DMS 273 (cell line): ENCODE results near the gene PLBD2.
"Not testable (repeated sequence)": the region's sequence is repeated elsewhere in the genome, so short reads cannot be mapped to it uniquely, and the experiment has no call there.

Source experiments
- DNase-seq: peaks from one replicate; lab custom pipeline; 2025; ENCODE audit not compliant: unreplicated experiment; lab: John Stamatoyannopoulos, UW

Gene PLBD2

GRCh38 chr12:113333877-113334785, 24.3 kb upstream of the PLBD2 start:
- DNase-seq, result no peak

DNA sequence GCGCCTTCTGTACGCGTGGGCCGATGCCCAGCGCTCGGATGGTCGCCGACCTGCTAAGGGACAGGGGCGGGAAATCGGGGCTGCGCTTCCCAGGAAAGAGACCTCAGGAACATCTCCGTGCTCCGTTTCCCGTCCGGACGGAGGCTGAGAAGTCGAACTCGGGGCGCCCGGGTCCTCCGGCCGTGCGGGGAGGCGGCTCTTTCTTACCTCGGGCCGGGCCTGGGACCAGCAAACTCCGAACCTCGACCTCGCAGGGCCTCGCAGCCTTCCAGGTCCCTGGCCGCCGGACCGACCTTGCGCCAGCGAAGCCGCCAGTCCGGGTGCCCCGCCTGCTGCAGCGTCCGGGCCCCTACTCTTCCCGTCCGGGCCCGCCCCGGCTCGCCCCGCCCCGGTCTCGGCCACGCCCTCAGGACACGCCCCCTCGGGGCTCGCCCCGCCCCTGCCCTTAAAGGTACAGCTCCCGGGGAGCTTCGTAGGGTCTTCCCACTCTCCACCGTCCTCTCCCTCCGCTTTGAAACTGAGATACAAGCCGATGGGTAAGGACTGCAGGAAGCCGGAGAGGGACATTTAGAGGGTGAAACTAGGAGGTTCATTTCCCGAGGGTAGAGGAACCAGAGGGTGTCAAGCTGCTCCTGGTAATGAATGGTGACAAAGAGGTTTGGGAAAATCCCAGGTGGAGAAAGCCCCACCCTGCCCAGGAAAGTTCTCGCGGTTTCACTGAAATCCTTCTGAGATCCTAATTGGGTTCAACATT, 23.4 kb upstream of the PLBD2 start, which contains the start of gene SLC8B1:
TSS of gene SLC8B1 (minus strand) at position 324 of the 754 bp plus-strand sequence. CDS start 2,231 bp downstream, outside the sequence.
- peak; percentile 82 for DNase-seq

- no peak for DNase-seq
Observed at GRCh38 chr12:113339540-113339939, 18.8 kb upstream of the PLBD2 start.

DNA sequence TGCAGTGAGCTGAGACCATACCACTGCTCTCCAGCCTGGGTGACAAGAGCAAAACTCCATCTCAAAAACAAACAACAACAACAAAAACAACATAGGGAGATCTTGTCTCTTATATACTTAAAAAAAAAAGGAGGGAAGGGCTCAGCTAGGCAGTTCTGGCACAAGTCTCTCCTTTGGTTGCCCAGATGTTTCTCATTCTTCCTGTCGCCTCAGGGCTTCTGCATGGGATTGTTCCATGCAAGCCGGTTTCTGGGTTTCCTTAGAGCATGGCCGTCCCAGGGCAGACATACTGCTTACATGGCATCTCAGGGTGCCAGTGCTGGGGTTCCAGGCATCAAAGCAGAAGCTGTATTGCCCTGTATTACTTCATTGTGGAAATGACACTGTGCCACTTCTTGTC, 18.3 kb upstream of the PLBD2 start:
- peak; percentile 8 for DNase-seq

DNA sequence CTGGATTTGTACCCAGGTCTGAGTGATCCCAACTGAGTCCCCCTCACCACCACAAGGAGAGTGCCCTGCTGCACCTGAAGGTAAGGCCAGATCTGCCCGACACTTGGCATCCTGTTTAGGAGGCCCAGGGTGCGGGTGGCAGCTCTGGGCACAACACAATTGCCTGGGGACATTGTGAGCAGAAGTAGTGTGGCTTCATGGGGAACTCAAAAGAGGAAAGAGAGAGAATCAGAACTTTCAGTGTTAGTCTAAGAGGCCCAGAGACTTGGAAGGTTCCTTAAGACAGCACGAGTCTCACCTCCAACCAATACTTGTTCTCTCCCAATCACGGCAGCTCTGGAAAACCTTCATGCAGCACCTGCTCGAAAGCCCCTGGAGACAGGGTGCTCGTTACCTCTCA, 16.9 kb upstream of the PLBD2 start:
- no peak for DNase-seq

DNA sequence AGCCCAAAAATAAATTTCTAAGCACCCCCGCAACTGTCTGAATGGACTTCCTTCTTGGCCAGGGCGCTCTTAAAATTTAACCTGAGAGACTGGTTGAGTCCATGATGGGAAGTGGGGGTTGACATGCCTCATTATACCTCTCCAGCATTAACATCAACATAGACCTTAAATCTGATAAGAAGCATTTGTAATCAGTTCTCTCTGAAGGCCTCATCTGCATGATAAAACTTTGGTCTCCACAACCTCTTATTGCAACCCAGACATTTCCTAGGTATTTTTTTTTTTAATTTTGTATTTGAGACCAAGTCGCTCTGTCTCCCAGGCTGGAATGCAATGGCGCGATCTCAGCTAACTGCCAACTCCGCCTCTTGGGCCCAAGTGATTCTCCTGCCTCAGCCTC, 13.1 kb upstream of the PLBD2 start:
- no peak for DNase-seq

DNA sequence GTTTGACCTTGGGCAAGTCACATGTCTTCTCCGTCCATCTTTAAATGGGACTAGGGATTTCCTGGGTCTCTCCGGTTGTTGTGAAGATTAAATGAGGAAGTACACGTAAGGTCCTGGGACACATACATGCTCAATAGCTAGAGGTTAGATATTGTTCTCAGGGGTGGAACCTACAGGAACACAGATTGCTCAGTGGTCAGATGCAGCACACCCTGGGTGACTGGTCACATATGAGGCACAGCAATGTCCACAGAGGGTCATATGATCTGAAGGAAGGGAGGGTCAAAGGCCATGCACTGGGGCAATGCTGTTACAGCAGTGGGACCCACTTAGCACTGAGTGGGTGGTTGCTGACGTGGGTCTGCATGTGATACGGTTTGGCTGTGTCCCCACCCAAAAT, 12.0 kb upstream of the PLBD2 start:
- no peak for DNase-seq

DNA sequence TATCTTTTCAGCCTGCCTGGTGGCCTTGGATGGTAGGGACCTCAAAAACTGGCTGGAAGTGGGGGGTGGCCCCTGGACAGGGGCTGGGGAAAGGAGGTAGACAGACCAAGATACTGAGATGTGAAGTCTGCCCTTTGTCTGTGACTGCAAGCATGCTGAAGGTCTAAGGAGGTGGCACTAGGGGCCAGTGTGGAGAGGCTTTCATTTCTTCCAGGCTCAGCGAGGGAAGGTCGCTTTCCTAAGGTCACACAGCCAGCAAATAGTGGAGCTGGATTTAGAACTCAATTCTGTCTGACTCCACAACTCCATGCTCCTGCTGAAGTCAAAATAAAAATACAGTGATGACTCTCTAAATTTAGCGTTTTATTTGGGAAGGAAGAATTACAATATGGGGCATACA, 11.3 kb upstream of the PLBD2 start:
- DNase-seq, result no peak

DNA sequence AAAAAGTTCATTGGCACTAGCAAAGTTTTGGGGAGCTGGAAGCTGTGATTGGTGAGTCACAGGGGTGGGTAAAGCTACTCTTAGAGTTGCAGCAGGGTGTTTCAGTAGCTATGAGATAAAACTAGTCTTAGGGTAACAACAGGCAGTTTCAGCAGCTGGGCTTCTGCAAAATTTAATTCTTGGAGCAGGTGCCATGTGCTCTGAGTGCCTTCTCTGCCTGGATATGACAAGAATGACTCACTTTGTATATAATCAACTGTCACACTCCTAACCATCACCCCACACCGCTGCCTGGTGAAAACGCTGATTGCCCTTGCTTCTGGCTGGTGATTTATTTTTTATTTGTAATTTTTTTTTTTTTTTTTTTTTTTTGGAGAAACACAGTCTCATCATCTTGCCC, 10.5 kb upstream of the PLBD2 start:
- no peak for DNase-seq

DNA sequence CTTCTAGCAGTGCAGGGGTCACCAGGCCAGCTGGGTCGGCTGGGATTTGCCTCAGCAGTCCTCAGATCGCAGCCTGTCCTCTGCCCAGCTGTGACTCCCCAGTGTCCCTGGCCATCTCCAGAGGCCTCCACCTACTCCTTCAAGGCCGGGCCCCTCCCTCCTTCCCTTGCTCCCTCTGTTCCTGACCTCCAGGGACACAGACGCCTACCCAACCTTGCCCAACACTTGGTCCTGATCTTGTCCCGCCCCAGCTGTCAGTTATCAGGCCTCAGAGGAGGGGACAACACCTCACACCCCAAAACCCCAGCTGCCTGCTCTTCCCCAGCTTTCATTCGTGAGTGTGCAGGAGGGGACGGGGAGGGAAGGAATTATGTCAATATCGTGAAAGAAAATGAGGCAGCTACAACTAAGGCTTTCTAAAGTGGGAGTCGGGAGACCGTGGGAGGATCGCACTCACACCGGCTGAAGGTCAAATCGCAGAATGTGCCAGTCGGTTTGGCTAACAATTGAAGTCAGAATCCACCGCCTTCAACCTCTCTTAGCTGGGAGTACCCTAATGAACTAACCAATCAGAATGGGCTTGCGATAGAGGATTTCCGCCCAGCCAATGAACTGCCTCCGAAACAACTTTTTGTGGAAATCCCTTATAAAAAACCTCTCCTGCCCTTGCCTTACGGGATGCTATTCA, 9.4 kb upstream of the PLBD2 start:
- DNase-seq, result no peak

- DNase-seq, result no peak
Observed at GRCh38 chr12:113351089-113351488, 7.3 kb upstream of the PLBD2 start.

GRCh38 chr12:113354192-113354591, 4.2 kb upstream of the PLBD2 start:
- DNase-seq, result not testable (repeated sequence)

- peak; percentile 68 for DNase-seq
Observed at GRCh38 chr12:113359133-113359938, 949 bp downstream of the PLBD2 start.

DNA sequence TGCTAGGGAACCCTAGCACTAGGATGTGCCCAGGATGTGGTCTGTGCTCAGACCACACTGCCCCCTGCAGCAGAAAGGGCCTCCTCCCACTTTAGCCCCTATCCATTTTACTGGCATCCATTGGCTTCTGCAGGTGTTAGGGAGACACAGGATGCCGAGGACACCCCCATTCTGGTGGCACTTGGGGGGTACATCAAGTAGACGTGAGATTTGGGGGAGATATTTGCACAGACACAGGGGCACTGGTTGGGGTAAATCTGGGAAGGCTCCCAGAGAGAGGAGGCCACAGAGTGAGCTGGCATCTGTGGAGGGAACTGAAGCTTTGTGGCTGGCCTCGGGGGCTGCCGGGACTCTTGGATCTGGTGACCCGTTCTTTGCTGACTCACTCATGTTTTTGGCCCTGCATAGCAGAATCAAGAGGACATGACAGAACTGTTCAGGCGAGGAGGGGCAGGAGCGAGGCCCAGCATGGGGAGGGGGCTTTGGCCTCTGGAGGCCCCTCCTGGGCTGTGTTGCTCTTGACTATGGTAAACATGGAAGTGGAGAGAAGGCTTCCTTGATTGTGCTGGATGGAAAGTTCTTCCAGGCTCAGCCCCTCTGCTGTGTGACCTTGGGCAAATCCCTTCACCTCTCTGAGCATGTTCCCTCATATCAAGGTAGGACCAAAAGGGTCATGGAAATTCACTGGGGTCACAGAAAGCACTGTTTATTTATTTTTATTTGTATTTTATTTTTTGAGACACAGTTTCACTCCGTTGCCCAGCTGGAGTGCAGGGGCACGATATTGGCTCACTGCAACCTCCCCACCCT, 1.8 kb downstream of the PLBD2 start:
- DNase-seq, result no peak

- no peak for DNase-seq
Observed at GRCh38 chr12:113361574-113362370, 3.4 kb downstream of the PLBD2 start.

- DNase-seq, result no peak
Observed at GRCh38 chr12:113364698-113365097, 6.3 kb downstream of the PLBD2 start.

GRCh38 chr12:113365639-113366395, 7.4 kb downstream of the PLBD2 start:
- DNase-seq, result no peak

GRCh38 chr12:113366827-113367226, 8.4 kb downstream of the PLBD2 start:
- DNase-seq, result no peak
